Activated naive CD4-positive, alpha-beta T cell treated with Interleukin-2 at 50 U/mL for 16 hours (primary cell): Measurements from ENCODE around the gene MMP20.

ENCODE experiments used
- DNase-seq: peaks from one replicate; pipeline ENCODE4 v3.0.0-alpha.2; 2020

Gene MMP20

DNA sequence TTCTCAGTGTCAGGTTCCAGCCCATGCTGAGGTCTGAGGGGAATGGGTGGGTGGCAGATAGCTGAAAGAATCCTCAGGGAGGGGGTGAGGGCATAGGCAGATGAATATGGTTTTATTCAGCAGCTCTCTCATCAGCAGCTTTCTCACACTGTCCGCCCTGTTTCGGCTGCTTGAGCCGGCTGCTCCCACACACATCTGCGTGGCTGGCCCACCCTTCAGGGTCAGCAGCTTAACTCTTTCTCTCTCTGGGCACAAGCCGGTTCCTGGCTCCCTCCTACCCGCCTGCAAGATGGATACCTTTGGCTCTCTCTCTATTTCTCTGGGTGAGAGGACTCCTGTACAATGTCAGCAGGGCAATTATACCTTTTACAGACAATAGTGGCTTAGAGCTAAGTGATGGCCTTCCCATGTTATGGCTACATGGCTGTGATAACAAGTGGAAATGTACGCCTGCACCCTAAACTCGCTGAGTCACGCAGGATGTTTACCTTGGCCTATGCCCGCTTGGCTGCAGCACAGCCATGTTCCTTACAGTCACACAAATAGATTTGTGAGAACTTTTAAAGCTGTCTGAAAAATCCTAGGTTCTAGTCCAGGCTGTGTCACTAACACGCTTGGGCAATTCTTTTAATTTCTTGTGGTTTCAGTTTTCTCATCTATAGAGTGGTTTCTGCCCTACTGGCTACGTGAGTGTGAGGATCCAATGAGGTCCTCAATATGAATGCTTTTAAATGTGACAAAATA is 4.1 kb downstream of the MMP20 start:
- DNase-seq, result no peak

DNA sequence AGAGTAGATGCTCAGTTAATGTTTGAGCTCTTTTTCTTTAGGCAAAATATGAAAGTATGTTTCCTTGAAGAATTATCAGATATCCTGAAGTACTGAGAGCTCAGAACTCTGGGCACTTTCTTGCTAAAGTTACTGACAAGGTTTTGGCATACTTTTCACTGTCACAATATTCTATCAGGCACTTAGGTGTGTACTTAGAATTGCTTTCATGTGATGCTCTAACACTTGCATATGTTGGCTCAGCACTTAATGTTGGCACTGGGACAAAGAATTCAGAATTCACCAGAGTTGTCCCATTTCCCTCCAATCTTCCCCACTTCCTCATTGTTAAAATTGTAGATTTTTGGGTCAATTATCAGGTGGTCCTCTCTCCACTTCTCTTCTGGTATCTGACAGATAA is 5.0 kb downstream of the MMP20 start:
- no peak for DNase-seq

DNA sequence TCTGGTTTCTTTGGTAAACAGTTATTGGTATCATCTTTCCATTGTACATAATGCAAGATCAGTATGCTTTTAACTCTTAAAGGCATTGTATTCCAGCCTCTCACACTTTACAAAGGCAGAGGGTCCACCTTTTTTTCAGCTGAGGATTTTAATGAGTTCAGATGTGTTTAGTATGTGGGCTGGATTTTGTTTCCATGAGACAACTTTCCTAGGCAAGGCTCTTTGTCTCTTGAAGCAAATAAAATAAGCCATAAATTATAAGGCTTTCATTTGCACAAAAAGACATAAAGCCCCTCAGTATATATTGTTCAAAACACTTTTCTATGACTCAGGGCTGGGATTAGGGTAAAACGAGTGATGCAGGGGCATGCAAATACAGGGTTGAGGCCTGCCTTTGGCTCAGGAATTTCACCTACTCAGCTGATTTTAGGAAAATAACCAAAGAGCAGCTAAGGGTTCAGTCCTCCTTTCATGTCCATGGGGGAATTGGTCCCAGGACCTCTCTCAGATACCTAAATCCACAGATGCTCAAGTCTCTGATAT is 7.6 kb downstream of the MMP20 start:
- no peak for DNase-seq

DNA sequence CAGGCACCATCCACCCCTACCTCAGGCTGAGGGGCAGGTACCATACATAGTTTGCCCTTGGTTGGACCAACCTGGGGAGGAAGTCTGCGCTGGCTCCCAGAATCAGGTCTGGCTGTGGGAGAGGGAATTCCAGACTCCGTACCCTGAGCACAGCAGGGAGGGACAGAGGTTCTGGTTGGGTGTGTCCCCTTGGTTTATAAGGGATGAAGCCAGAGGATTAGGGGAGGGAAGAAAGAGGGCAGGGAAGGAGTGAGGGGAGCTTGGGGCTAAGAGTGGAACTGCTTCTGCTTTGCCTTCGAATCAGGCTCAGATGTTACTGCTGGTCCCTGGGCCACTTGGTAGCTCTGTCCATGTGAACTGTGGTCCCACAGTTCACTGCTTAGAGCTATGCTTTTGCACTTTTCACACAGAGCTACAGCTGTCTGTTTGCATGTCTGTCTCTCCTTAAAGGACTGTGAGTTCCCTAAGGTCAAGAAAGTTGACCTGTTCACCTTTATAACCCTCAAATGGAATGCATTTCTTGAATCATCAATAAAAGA is 9.2 kb downstream of the MMP20 start:
- DNase-seq, result no peak

DNA sequence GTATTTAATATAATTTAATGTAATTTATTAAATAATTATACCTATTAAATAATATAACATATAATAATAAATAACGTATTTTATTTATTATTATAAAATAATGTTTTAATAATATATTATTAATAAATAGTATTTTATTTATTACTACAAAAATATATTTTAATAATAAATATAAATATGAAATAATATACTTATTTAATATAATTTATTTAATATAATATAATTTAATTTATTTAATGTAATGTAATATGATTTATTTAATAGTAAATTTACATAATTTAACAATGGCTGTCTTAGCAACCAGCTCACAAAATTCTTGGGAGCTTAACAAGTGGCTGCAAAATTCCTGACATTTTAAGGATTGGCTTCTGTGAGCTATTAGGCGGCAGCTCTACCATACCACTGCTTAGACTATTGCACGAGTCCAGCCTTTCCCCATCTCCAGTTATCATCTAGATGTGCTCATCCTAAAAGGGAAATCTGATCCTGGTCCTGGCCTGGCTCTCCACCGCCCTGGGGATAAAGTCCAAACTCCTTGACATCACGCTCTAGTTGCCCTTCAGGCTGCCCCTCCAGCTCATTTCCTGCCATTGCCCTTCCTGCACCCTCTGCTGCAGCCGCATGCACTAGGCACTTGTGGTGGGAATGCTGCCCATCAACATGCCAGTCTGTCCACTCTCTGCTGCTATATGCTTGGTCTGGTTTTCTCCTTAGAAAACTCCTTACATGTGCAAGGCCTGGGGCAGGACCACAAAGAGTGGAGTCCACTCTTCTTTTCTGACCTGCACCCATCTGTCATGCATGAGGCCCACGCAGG is 9.8 kb downstream of the MMP20 start:
- DNase-seq, result no peak

DNA sequence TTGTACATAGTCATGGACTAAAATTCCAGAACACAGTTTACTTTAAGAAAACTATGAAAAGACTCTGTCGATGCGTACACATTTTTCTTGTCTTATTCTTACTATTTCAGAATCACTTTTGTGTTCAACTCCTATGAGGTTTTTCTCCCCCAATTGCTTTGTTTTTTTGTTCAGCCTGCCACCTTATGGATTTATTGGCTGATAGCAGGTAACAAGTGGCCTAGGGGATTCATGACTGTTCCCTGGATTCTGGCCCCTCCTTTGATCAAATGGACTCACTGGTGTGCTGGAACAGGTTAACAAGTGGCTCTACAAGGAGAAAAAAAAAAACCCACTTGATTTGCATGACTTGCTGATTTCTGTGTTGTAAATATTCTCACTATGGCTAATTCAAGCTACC is 10.6 kb downstream of the MMP20 start:
- no peak for DNase-seq

DNA sequence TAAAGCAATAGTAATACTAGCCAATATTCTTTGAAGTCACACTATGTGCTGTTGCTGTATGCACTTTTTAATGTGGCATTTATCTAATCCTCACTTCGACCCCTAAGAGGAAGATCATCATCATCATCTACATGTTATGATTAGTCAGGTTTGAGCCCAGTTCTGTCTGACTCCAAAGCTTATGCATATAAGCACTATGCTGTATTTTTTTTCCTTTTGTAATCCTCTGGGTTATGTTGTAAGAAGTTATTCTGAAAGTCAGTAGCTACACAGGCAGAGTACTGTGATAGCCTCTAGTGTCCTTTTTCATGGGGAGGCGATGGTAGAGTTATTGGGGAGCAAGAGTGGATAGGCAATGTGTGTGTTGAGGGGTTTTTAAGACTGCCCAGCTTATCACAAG is 11.1 kb downstream of the MMP20 start:
- DNase-seq, result no peak

DNA sequence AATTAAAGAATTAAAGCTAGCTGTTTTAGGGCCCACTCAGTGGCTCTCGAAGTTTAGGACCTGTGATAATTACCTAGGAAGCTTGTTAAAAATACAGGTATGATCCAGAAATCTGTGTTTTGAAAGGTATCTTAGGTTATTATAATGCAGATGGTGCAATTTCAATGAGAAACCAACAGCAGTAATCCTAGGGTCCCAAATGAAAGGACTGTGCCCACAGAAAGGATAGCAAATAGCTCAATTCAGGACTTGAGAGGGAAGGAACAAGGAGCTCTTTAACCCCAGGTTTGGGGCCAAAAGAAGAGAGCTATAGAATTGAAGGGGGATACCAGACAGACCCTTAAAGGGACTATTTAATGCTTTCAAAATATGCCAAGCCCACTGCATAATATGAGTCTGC is 11.7 kb downstream of the MMP20 start:
- DNase-seq, result no peak

DNA sequence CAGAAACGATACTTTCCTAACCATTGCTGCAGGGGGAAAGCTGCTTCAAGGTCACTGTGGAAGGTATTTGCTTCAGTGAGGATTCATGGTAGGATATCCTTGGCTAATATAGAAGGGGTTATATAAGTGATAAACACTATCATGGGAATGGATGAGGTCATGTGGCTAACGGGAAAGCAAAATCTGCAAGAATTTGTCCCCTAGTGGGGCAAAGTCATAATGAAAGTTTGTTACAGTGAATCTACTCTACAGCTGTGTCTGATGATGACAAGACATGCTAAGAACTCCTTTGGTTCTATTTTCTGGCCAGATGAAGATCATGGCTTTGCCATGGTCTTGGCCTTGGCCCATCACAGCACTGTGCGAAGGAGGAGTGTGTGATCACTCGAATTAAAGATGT is 13.8 kb downstream of the MMP20 start:
- no peak for DNase-seq

DNA sequence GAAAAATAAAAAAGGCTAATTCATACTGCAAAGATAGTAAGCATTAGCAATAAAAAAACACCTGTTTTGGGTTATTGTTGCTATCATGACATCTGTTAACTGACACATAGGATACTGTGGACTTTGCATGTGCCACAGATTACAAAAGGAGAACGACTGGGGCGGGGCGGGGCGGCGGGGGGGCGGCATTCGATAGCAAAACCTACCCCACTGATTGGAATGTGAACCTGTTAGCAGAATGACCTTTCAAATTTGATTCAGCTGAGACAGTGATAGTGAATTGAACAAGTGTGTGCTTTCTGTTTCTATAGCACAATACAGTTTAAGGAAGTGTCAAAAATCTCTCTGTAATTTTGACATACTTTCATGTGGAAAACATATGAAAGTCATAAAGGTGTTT is 14.9 kb downstream of the MMP20 start:
- DNase-seq, result no peak

DNA sequence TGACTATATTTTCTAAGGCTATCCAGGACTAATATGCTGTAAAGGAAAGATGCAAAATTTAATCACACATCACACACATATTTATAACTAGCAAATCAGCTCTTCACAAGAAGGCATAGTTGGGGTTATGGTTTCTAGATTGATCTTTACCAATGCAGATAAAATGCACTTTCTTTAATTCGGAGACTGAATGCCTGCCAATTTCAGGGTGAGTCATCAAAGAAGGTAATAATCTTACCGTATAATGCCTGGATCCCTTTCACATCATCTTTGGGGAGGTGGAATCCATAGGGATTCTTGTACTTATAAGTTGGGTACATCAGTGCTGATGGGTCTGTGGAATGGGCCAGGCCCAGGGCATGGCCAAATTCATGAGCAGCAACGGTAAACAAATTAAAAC is 16.4 kb downstream of the MMP20 start:
- no peak for DNase-seq

DNA sequence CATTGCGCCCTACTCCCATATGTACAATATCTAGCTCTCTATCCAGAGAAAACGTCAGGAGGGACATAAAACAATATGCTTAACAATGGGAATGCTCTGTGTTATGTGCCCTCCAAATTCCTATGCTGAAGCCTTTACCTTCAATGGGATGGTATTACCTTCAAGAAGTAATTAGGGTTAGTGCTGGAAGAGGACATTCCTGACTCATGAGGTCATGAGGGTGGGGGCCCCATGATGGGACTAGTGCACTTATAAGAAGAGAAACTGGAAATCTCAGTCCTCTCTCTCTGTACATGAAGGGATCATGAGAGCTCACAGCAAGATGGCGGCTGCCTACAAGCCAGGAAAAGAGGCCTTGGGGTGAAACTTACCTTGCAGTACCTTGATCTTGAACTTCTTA is 20.3 kb downstream of the MMP20 start:
- DNase-seq, result no peak

DNA sequence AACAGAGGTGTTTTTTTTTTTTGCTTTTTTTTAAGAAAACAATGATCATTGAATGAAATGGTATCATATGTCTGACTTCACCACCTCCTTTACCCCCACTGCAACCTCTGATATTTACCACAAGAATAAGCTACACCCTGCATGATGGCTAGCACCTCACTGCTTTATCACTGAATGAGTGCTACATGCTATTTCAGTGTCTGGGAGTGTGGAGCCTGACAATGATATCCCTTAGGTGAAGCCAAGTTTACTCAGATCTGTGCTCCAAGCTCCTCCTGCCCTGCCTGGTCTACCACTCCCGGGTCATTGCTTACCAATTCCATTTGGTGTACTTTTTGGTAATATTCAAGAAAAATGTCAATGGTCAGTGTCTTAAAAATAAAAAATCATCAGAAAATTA is 21.1 kb downstream of the MMP20 start:
- DNase-seq, result no peak

DNA sequence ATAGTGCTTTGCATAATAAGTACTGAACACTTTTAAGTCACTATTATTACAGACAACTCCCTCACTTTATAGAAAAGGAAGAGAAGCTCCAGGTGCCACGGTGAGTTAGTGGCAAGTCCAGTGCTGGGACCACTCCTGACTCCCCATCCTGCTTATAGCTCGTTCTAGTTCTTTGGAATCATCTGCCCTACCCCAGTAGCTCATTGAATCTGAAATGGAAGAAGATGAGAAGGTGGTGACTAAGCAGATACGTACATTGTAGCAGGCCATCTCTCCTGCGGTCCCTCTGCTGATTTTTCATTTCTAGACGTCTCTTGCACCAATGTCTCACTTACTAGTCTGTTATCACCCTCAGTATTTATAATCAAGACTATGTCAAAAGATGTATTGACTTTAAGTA is 21.6 kb downstream of the MMP20 start:
- DNase-seq, result no peak

DNA sequence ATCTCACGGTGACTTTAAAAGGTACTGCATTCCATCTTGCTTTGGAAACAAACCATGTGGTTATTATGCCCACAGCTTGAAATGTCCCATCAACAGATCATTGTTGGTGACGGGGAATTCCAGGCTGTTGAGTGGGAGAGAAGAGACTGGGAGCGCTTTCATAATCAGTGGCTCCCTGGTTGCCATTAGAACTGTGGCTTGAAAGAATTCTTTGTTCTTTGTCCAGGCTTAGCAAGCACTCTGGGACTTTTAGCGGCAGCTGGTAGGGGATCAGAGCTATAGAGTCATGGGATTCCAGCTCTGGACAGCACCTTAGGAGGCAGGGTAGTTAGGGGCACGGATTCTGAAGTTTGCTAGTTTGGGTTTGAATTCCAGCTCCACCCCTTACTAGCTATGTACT is 22.0 kb downstream of the MMP20 start:
- no peak for DNase-seq

DNA sequence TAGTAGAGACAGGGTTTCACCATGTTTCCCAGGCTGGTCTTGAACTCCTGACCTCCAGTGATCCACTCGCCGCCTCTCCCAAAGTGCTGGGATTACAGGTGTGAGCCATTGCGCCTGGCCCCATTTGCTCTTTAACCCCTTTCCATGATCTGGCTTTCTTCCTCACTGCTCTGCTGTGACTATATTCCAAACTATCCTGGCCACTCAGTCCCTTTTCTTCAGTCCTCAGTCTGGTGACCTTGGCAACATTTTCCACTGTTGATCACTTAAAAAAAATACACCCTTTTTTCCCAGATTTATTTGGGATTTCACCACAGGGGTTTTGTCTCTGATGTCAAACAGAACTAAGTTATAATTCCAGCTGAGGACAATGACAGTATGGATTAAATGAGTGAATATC is 24.5 kb downstream of the MMP20 start:
- no peak for DNase-seq

DNA sequence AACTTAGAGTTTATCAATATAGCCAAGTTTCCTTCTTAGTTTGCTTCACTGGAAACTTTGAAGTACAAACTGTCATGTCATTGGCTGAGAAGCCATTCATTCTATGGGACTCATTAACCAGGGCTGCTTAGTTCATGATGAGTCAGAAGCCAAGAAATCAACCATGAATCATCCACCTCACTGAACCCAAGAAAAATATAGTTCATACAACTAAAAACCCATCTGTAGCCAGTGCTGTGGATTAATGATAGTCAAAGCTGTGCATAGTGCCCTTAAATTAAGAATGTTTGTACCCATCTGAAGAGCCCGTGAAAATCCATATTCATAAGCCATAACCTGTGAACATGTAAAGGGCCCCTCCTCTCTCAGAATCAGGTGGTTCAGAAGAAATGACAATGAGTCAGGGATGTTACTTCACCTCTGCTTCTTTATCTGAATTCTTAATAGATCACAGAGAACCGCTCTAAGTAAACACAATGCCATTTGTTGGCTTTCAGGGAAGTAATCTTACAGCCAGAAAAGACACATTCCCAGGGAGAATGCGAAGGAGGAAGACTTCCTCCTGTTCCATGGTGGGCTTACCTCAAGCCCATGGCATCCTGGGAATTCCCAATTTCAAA is 25.4 kb downstream of the MMP20 start:
- no peak for DNase-seq

DNA sequence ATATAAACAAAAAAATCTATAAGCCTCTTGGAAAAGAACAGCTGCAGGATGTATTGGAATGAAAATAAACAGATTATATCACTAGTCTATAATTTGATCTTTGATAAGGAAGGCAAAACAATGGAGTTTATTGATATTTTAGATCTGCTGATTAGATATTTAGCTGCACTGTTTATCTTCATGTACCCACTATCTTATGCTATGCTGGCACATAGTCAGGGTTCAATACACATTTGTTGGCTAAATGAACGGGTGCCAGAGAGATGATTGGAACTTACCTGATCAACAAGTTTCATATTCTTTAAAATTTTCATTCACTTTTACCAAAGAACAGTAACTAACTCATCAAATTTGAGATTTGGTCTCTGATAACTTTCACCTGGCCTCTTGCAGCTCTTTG is 26.9 kb downstream of the MMP20 start:
- DNase-seq, result no peak

DNA sequence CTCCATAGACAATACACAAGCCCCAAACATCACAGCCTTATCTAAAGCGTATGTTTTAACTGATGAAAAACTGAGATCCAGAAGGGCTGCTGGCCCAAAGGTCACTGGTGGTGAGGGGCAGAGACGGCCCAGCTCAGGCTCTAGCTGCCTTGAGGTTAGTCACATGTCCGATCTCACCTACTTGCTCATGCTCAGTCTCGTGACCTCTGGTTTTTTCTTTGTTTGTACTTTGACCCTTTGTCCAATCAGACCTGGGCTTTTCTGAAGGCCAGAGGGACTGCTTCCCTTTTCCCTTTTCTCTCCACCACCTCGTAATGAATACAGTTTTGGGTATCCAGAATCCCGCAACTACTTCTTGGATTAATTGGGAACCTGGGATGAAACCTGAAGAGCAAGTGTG is 28.6 kb downstream of the MMP20 start:
- no peak for DNase-seq

DNA sequence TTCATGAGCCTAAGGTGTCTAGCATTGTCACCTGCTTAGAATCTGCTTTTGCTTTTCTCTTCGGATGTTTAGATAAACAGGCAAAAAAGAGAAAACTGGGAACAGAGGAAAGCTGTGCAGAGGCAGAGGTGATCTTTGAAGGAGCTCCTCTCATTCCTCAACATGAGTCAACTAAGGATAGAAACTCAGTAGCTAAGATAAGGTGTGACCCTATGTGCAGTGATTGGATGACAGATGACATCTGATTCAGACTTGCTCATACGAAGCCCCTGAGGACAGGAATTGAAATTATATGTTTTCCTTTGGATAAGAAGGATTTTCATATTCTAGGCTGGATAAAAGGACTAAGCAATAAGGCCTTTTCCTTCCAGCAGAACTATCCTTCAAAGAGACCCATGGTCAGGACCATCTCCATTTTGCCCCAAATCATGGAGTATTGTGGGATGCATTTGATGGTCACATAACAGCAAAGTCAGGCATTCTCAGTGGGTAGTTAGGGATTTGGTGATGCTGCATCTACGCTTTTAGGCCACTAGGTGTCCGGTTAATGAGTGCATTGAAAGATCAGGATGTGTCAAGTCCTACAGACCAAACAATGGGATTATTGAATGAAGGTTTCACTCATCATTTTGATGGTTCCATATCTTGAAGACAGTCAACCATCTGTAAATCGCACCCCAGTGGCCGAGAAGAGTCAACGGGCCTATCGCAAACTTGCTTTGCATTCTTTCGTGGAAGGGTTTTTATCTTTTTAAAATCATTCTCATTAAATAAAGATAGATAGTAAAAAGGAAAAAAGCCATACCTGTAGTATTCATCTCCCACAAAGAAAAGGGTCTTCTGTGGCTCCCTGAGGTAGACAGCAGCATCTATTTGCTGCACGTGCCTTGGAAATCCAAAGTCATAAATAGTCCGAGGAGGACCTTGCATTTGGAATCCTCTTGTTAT is 32.2 kb downstream of the MMP20 start:
- no peak for DNase-seq

DNA sequence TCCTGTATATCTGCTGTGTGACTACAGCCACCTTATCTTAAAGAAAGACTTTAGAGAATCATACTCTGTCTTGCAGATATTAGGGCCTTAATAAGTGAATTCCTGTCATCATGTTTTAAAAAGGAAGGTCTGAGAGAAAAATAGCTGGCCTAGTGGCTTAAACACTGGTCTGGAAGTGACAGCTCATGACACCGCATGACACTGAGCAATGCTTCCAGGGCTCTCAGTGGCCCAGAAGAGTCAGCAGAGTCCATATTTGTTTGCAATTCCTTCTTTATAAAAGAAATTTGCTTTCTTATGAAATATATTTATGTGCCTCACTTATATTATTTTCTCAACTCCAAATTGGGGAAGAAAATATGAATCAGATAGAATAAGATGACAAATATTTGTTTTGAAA is 33.0 kb downstream of the MMP20 start:
- DNase-seq, result no peak

DNA sequence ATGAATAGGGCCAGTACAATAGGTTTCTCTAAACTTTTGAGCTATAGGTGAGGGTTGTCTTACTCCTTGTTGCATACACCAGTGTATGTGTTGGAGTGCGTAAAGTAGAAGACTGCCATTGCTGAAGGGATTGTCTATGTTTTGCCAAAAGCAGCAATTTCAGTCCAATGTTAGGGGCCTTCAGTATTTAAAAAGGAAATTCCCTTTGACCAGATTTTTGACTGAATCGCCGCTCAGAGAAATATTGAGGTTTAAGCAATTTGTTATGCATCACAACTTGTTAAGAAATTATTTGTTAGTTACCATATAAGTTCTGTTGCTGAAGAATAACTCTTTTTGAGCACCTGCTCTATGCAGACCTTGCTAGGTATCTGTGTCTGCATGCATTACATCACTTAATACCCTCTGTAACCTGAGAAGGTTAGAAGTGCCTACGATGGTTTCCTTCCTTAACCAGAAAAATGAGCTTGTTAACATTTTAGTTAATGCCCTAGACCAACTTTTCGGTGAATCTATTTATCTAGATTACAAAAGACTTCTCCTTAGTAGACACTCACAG is 33.9 kb downstream of the MMP20 start:
- DNase-seq, result no peak
